ENCODE data around the gene EVC.

DNA sequence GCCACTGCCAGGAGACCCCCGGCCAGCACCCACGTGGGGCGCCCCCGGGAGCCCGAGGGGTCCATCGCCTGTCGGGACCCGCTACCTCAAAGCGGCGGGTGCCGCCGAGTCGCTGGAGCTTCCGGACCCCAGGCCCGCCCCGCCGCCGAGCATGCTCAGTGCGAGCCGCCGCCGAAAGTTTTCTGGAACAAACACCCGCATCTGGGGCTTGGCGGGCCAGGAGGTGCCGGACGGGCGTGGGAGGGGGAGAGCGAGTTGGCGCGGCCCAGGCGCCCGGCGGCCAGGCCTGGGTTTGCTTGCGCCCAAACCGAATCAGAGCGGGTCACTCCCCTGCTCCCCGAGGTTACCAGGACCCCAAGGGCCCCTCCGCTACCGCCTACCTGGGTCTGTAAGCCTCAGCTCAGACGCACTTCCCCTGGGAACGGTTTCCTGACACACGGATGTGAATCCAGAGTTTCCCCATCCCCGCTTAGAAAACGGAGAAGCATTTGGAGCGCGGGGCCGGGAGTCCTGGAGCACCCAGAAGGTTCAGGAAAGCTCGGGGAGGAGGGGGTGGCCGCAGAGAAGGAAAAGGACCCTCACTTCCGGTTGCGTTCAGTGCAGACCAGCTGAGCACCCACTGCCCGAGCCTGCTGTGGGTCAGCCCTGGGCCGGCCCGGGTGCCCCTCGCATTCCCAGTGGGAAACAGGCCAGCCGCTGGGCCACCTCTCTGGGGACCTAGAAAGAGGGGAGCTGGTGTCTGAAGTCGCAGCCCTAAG is 2.4 kb upstream of the EVC start, which contains the start of gene EVC2:
- no peak for TF ChIP-seq EZH2 (IDR thresholded peaks at IDR 0.05; ENCODE audit: borderline replicate concordance, low read depth, low read length, severe bottlenecking)
- TF ChIP-seq, protein P1, sequence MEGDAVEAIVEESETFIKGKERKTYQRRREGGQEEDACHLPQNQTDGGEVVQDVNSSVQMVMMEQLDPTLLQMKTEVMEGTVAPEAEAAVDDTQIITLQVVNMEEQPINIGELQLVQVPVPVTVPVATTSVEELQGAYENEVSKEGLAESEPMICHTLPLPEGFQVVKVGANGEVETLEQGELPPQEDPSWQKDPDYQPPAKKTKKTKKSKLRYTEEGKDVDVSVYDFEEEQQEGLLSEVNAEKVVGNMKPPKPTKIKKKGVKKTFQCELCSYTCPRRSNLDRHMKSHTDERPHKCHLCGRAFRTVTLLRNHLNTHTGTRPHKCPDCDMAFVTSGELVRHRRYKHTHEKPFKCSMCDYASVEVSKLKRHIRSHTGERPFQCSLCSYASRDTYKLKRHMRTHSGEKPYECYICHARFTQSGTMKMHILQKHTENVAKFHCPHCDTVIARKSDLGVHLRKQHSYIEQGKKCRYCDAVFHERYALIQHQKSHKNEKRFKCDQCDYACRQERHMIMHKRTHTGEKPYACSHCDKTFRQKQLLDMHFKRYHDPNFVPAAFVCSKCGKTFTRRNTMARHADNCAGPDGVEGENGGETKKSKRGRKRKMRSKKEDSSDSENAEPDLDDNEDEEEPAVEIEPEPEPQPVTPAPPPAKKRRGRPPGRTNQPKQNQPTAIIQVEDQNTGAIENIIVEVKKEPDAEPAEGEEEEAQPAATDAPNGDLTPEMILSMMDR (IDR thresholded peaks at IDR 0.05; ENCODE audit: borderline replicate concordance, extremely low read depth, low read length, poor library complexity, severe bottlenecking) = no peak
